Forelimb muscle (tissue), 1 donor: ENCODE results near the gene CNTNAP1. TPM values are rescaled to one million over a fixed set of nuclear protein-coding genes. Genes with fewer than 3 reads are reported as not detected.
"Not testable (repeated sequence)": the region's sequence is repeated elsewhere in the genome, so short reads cannot be mapped to it uniquely, and the experiment has no call there.

Source experiments
- DNase-seq: peaks from one replicate; pipeline ENCODE4 v3.0.0-alpha.2; 2013; ENCODE audit warnings: low read depth
- polyA plus RNA-seq: library from polyadenylated mRNA; unstranded; fragments of 120-200 nt; gene quantifications from one replicate; pipeline ENCODE4 v1.2.1, GENCODE V29; 2013; ENCODE audit not compliant: insufficient read length

Gene CNTNAP1
- polyA plus RNA-seq, 1 donor, result 9.4 TPM

DNA sequence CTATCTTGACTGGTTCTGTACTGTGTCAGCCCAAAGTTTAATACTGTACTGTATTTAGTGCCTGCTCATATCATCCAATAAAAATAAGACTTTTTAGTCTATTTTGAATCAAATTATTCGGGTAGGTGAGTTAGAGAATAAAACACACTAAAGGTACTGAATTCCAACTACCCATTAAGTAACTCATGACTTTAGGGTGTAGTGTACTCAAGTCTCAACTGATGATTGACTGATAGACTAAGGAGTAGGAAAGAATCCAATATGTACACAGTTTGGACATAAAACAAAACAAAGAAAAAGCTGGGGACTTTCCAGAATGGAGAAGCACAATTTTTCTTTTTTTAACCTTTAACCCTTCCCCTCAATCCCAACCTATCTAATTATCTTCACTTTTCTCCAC, 58.4 kb downstream of the CNTNAP1 start:
- no peak for DNase-seq

DNA sequence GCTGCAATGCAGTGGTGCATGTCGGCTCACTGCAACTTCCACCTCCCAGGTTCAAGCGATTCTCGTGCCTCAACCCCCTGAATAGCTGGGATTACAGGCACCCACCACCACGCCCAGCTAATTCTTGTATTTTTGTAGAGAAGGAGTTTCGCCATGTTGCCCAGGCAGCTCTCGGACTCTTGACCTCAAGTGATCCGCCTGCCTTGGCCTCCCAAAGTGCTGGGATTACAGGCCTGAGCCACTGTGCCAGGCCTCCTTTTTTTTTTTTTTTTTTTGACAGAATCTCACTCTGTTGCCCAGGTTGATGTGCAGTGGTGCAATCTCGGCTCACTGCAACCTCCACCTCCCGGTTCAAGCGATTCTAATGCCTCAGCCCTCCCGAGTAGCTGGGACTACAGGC, 60.6 kb downstream of the CNTNAP1 start:
- DNase-seq, result not testable (repeated sequence)

DNA sequence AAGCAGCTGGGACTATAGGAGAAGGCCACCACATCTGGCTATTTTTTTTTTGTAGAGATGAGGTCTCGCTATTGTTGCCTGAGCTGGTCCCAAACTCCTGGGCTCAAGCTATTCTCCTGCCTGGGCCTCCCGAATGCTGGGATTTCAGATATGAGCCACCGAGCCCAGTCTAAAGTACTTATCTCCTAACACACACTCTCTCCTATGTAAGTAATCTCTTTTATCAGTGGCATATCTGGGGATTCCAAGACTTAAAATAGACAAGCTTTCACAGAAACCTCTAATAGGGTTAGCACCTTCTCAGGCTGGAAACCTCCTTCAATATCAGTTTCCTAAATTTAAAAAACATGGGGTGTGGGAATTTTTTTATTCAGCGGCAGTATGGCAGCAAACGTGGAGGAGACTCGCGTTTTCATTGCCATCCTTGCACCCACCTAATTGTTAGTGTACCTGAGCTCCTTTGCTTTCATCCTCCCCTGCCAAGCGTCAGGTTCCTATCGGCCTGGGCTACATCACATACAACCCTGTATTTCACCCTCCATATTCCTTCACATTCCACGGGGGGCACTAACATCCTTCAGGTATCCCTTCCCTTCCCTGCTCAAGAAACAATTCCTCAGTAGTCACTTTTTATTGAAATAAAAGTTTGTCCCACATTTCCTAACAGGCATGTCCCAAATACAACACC, 61.4 kb downstream of the CNTNAP1 start:
- no peak for DNase-seq

DNA sequence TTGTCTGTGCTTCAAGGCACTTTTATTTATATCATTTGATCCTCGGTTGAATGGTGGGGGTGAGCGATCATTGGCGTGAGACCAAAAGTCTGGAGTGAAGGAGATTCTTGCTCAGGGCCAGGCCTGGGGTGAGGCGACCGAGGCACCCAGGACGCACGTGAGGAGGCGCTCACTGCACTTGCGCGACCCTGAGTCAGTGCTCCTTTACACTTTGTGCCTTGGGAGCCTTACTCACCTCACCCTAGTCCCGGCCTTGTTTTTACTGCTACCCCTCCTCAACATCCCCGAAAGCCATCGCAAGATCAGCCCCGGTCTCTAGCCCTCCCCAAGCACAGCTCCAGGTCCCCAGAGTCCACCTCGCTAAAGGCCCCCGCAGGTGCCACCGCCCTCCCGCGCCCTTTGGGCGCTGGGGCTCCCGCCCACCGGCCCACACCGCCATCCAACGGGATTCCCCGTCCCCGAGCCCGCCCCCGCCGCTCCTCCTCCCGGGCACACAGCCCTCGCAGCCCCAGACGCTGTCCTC, 62.0 kb downstream of the CNTNAP1 start:
- DNase-seq, result no peak

DNA sequence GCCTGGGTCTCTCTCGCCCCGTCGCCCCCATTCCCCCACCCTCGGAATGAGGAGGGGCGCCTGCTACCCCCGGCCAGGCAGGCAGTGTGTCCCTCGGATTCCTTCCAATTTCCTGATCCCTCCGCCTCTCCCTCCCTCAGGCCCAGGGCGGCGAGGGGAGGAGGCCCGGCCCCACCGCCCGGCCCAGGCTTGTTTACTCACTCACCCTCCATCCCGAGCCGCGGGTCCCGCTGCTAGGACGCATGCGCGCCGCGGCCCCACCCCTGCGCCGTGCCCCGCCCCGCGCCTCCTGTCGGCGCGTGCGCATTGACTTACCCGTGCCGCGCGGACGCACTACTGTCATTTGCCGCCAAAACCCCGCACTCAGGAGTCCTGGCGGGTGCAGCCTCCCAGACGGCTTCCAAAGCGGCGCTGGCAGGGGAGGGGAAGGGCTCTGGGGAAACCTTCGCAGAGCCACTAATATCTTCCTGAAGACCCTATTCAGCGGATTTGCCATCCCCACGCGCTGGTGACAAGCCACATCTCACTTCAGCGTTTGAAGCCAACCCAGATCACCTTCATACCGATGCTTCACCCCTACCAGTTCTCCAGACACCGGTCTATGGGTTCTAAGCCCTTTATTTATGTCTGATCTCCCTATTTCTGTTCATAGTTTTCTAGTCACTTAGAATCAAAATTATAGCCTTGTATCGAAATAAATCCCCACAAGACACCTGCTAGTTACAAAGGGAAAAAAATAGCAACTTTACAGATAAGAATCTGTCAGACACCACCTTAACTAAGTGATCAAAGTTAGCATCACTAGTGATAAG, 62.7 kb downstream of the CNTNAP1 start, which contains the start of gene EZH1:
Gene EZH1 (minus strand): TSS at position 235 of the 812 bp plus-strand sequence. CDS start 16,099 bp downstream, outside the sequence.
- DNase-seq, result no peak

DNA sequence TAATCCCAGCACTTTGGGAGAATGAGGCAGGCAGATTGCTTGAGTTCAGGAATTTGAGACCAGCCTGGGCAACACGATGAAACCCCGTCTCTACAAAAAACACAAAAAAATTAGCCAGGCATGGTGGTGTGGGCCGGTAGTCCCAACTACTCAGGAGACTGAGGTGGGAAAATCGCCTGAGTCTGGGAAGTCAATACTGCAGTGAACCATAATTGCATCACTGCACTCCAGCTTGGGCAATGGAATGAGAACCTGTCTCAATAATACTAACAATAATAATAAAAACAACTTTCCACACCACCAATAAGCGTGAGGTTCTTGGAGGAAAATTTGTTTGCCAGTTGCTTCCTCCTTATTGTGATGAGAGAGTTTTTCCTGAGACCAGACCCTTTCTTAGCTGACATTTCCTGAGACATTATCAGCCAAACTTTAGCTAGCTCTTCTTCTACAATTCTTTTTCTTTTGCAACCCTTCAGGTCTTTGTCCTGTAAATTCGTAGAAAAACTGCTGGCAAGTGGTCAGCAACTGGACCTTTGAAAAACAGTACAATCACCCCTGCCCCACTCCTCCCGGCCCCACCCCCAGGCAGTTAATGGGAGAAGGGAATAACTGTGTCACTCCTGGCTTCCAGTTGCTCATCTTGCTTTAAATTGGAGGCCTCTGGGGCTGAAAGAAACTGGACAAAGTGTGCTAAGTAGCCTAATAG, 66.0 kb downstream of the CNTNAP1 start:
- DNase-seq, result no peak

DNA sequence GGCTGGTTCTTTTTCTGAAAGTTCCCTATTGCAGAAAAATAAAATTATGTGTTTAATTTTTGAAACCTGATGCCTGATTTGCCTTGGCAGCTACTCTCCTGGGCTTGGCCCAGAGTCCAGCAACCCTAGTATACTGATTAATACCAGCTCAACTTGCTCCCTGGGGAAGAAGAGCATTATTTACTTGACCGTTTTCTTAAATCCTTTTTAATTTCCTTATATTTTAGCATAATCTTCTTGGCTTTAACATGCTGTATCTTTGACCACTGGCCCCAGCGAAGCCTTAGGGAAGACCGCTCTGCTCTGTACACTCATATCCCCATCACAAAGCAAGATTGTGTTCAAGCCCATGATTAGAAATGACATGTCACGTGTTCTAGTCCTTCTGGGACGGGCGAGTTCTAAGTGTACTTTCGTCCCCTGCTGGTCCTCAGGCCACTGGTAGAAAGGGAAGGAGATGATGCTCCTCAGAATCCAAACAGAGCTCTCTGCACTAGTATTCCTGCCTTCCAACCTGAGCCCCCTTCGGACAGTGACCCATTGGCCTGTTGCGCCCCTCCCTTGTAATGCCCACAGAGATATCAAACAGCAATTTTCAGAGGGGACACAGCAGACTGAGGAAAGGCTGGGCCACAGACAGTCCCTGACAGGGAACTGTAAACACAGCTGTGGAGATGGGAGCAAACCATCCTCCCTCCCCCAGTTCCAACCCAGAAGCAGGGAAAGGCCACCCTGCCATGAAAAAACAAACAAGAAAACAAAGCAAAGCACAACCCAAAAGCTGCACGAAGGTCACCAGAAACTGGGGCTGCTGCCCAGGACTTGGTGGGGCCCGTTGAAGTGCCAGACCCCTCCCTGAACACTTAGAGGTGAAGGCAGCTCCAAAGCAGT, 66.8 kb downstream of the CNTNAP1 start:
- no peak for DNase-seq

Other genes starting within 250 kb of the CNTNAP1 start
- gene ATP6V0A1, start 223.7 kb upstream of the CNTNAP1 start, polyA plus RNA-seq, result 27.6 TPM
- 18.7 TPM for gene NAGLU, start 146.3 kb upstream of the CNTNAP1 start, polyA plus RNA-seq
- gene HSD17B1, start 129.6 kb upstream of the CNTNAP1 start, polyA plus RNA-seq, result 2.9 TPM
- 23.1 TPM for gene COASY, start 120.4 kb upstream of the CNTNAP1 start, polyA plus RNA-seq
- 38.2 TPM for gene MLX, start 115.4 kb upstream of the CNTNAP1 start, polyA plus RNA-seq
- 9.3 TPM for gene PSMC3IP, start 104.8 kb upstream of the CNTNAP1 start, polyA plus RNA-seq
- 34.0 TPM for gene RETREG3, start 73.2 kb upstream of the CNTNAP1 start, polyA plus RNA-seq
- gene TUBG1, start 72.8 kb upstream of the CNTNAP1 start, polyA plus RNA-seq, result 33.7 TPM
- 14.7 TPM for gene TUBG2, start 23.2 kb upstream of the CNTNAP1 start, polyA plus RNA-seq
- gene PLEKHH3, start 5.5 kb upstream of the CNTNAP1 start, polyA plus RNA-seq, result 49.6 TPM
- 1.9 TPM for gene CCR10, start 688 bp upstream of the CNTNAP1 start, polyA plus RNA-seq
- 22.6 TPM for gene EZH1, start 62.5 kb downstream of the CNTNAP1 start, polyA plus RNA-seq
- gene RAMP2, start 78.7 kb downstream of the CNTNAP1 start, polyA plus RNA-seq, result 64.1 TPM
- 27.7 TPM for gene VPS25, start 90.9 kb downstream of the CNTNAP1 start, polyA plus RNA-seq
- gene WNK4, start 98.1 kb downstream of the CNTNAP1 start, polyA plus RNA-seq, result 0.43 TPM
- gene COA3, start 116.2 kb downstream of the CNTNAP1 start, polyA plus RNA-seq, result 50.6 TPM
- 0.70 TPM for gene CNTD1, start 116.3 kb downstream of the CNTNAP1 start, polyA plus RNA-seq
- 41.7 TPM for gene BECN1, start 141.8 kb downstream of the CNTNAP1 start, polyA plus RNA-seq
- 45.7 TPM for gene PSME3, start 150.9 kb downstream of the CNTNAP1 start, polyA plus RNA-seq
- gene AOC2, start 162.0 kb downstream of the CNTNAP1 start, polyA plus RNA-seq, result 1.0 TPM
- gene AOC3, start 168.7 kb downstream of the CNTNAP1 start, polyA plus RNA-seq, result 13.3 TPM
- not detected for gene G6PC1, start 218.3 kb downstream of the CNTNAP1 start, polyA plus RNA-seq